Epithelial cell of prostate (primary cell): ENCODE measurements around the gene NHERF2.
"Not testable (repeated sequence)": the region's sequence is repeated elsewhere in the genome, so short reads cannot be mapped to it uniquely, and the experiment has no call there.

ENCODE experiments used
- DNase-seq: peaks from one replicate; pipeline ENCODE4 v3.0.0-alpha.2; 2011; ENCODE audit warnings: low read depth, low spot score
- H3K27ac ChIP-seq: fragments of 450-650 bp; 2 replicates; pipeline ENCODE4 v1.5.1; 2017; ENCODE audit warnings: mild to moderate bottlenecking

The NHERF2 gene

GRCh38 chr16:2024032-2024420 lies 2.7 kb upstream of the NHERF2 start:
- no peak overlapping the region for H3K27ac ChIP-seq
- no peak for DNase-seq

DNA sequence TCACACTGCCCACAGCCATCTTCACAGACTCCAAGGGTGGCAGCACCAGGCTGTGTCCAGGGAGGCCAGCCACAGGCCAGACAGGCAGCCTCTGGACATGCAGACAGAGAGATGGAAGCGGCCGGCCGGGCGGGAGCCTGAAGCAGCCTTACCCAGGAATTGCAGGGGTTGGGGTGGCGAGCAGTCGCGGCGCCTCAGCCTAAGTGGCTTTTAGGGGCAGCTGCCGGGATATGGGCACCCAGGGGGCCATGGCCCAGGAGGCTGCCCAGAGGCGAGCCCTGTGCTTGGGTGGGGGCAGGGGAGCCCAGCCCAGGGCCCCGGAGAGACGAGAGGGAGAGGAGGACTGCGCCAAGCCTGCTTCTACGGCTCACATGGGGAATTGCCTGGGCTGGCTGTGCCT lies 1.5 kb upstream of the NHERF2 start:
- H3K27ac ChIP-seq, result no peak overlapping the region

GRCh38 chr16:2025878-2026460 lies 733 bp upstream of the NHERF2 start:
- H3K27ac ChIP-seq, result no peak overlapping the region
- no peak for DNase-seq

More for the DNA sequence above, 1.5 kb upstream of the NHERF2 start:
- DNase-seq, result no peak

- DNase-seq, result no peak
- H3K27ac ChIP-seq, result peak overlapping the region; percentile 23
These were observed 615 bp downstream of the NHERF2 start for GRCh38 chr16:2027024-2028010.

GRCh38 chr16:2028146-2028545 lies 1.4 kb downstream of the NHERF2 start:
- no peak overlapping the region for H3K27ac ChIP-seq
- no peak for DNase-seq

- DNase-seq, result no peak
- no peak overlapping the region for H3K27ac ChIP-seq
These were observed 2.0 kb downstream of the NHERF2 start for GRCh38 chr16:2028620-2029220.

GRCh38 chr16:2029350-2029749 lies 2.6 kb downstream of the NHERF2 start:
- H3K27ac ChIP-seq, result no peak overlapping the region
- DNase-seq, result no peak

GRCh38 chr16:2030036-2030435 lies 3.3 kb downstream of the NHERF2 start:
- no peak overlapping the region for H3K27ac ChIP-seq
- no peak for DNase-seq

DNA sequence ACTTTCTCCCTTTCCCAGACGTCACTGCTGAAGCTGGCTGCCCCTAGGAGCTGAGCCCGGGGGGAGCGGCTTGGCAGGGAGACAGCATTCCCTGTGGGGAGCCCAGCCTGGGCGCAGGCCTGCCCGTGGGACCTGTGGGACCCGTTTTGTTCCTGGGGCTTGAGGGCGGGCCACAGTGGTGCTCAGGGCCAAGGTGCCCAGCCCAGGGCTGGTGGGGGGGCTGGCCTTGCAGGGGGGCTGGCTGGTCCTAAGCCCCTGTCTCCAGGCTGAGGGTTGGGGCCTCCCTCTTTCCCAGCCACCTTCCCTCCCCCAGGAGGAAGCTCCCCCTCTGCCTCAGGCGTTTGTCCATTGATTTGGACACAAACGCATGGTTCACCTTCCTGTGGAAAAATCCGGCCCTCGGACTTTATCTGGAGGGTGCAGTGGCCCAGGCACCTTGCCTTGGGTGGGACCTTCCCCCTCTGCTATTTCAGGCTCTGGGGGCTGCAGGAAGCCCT lies 4.4 kb downstream of the NHERF2 start:
- no peak overlapping the region for H3K27ac ChIP-seq
- DNase-seq, result no peak

- DNase-seq, result no peak
- H3K27ac ChIP-seq, result no peak overlapping the region
These were observed 5.8 kb downstream of the NHERF2 start for GRCh38 chr16:2032285-2033056.

GRCh38 chr16:2033057-2033908 lies 6.6 kb downstream of the NHERF2 start:
- H3K27ac ChIP-seq, result peak overlapping the region; percentile 2
- no peak for DNase-seq

DNA sequence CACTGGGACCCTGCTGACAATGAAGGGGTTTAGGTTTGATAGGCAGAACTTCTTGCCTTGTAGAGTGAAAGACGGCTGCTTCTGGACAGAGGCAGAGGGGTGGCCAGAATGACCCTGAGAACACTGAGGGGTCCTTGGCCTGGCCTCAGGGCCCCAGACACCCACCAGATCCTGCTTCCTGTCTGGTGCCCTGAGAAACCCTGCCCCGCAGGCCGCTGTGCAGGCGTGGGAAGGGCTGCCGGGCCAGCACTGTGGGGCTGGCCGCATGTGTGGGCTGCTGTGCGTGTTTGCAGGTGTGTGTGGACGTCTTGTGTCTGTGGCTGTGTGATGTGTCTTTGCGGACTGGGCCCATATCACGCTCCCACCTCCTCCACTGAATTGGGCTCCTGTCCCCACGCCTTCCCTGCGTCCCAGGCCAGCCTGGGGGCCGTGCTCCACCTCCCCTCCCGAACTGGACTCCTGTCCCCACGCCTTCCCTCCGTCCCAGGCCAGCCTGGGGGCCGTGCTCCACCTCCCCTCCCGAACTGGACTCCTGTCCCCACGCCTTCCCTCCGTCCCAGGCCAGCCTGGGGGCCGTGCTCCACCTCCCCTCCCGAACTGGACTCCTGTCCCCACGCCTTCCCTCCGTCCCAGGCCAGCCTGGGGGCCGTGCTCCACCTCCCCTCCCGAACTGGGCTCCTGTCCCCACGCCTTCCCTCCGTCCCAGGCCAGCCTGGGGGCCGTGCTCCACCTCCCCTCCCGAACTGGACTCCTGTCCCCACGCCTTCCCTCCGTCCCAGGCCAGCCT lies 7.4 kb downstream of the NHERF2 start:
- DNase-seq, result not testable (repeated sequence)
- peak overlapping the region; percentile 2 for H3K27ac ChIP-seq

- no peak overlapping the region for H3K27ac ChIP-seq
- no peak for DNase-seq
These were observed 8.2 kb downstream of the NHERF2 start for GRCh38 chr16:2034696-2035430.

DNA sequence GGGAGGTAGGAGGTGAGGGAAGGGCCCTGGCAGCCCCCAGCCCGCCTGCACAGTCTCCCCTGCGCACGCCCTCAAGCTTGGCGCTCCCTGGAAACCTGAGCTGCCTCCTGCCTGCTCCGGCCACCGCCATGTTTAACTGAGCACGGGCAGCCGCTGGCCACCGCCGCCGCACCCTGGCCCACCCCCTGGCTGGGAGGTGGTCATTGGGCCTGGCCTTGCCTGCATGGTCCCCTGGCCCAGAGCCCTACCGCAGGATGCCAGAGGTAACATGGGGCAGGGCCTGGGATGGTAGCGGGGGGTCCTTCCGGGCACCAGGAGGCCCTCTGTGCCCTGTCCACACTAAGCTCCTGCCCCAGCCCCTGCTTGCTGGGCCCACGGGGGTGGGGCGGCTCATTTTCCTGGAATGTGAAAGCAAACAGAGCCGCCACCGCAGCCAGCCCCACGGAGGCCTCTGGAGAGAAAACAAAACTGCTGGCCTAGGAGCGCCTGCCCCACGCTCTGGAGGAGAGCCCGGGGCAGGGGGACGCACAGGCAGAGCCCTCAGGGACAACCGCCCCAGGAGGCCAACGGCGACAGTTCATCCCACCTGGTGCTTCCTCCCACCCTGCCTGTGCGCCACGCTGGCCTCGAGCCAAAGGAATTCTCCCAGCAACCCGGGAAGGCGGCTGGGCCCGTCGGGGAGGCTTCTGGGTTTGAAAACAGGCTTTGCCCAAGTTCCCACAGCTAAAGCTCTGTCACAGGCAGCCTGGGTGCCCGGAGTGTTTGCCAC lies 8.9 kb downstream of the NHERF2 start:
- DNase-seq, result no peak
- H3K27ac ChIP-seq, result no peak overlapping the region

- DNase-seq, result no peak
- no peak overlapping the region for H3K27ac ChIP-seq
These were observed 9.7 kb downstream of the NHERF2 start for GRCh38 chr16:2036200-2036966.

DNA sequence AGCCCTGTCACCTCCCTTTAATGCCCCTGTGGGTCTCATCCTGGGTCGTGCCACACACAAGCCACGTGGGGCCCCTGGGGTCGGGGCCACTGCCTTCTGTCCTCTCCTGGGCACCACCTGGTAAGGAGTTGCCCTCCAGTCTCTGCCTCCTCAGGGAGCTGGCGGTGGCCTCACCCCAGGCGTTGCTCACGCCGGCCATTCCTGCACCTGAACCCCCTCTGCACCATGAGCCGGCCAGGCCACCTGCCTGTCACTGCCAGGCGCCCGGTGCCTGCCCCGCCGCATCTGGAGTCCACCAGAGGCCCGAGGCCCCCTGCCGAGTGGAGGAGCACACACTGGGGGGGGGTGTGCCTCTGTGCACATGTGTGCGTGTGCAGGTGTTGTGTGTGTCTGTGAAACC lies 10.4 kb downstream of the NHERF2 start:
- DNase-seq, result no peak

More for the DNA sequence above, 10.4 kb downstream of the NHERF2 start:
- no peak overlapping the region for H3K27ac ChIP-seq
